HG03097 (cell line): ENCODE results near the gene MAPK10.

Experiments used
- ATAC-seq: cut with Tn5 transposase; IDR thresholded peaks from one replicate; pipeline ENCODE4 v1.9.1; 2021; ENCODE audit not compliant: unreplicated experiment, low FRiP score

MAPK10 gene

GRCh38 chr4:85946821-85947220, 413.0 kb downstream of the MAPK10 start:
- no peak for ATAC-seq

- no peak for ATAC-seq
These were observed 417.7 kb downstream of the MAPK10 start for GRCh38 chr4:85942107-85942506.

DNA sequence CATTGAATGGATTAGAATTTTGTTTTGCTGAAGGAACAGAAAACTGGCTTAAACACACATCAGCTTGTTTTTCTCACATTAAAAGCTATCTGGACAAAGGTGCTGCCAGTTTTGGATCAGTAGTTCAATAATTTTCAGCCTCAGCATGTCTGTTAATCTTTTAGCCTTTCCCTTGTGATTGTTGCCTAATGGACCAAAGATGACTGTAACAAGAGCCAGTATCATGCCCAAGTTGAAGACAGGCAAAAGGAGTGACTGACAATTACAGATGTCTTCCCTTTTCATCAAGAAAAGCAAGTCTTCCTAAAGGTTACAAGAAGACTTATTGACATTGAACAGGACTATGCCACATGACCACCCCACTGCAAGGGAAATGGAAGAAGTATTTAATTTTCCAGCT, 419.7 kb downstream of the MAPK10 start:
- no peak for ATAC-seq
